GM12801 (cell line): ENCODE results near the gene APIP.

Source experiments
- TF ChIP-seq, protein P1 (sequence below): IDR thresholded peaks from one replicate; pipeline ENCODE4 v1.5.1; 2011; ENCODE audit warnings: control low read depth; ENCODE audit not compliant: insufficient read length; ENCODE audit errors: extremely low read depth

The APIP gene

DNA sequence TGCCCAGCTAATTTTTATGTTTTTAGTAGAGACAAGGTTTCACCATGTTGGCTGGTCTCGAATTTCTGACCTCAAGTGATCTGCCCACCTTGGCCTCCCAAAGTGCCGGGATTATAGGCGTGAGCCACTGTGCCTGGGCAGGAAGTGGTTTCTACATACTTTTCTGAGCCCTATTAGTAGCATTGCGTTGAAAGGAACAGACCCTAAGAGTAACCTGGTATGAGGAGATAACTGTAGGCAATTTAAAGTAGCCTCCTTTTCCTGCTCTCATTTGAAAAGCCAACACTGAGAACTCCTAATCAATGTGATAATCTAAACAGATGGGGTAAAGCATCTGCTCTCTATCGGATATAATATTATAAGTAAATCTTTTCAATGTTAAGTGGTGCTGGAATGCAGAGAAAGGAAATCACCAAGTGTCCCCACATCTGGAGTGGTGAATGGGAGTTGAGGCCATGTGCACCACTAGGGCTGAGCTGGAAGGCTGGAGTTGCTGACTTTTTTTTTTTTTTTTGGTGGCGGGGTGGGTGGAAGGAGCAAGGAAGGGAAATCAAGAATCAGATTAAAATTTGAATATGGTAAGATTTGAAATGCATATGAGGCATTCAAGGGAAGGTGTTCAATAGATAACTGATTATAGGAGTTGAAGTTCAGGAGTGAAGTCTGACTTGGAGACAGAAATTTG, 20.9 kb upstream of the APIP start:
- TF ChIP-seq, protein P1, sequence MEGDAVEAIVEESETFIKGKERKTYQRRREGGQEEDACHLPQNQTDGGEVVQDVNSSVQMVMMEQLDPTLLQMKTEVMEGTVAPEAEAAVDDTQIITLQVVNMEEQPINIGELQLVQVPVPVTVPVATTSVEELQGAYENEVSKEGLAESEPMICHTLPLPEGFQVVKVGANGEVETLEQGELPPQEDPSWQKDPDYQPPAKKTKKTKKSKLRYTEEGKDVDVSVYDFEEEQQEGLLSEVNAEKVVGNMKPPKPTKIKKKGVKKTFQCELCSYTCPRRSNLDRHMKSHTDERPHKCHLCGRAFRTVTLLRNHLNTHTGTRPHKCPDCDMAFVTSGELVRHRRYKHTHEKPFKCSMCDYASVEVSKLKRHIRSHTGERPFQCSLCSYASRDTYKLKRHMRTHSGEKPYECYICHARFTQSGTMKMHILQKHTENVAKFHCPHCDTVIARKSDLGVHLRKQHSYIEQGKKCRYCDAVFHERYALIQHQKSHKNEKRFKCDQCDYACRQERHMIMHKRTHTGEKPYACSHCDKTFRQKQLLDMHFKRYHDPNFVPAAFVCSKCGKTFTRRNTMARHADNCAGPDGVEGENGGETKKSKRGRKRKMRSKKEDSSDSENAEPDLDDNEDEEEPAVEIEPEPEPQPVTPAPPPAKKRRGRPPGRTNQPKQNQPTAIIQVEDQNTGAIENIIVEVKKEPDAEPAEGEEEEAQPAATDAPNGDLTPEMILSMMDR = no peak

DNA sequence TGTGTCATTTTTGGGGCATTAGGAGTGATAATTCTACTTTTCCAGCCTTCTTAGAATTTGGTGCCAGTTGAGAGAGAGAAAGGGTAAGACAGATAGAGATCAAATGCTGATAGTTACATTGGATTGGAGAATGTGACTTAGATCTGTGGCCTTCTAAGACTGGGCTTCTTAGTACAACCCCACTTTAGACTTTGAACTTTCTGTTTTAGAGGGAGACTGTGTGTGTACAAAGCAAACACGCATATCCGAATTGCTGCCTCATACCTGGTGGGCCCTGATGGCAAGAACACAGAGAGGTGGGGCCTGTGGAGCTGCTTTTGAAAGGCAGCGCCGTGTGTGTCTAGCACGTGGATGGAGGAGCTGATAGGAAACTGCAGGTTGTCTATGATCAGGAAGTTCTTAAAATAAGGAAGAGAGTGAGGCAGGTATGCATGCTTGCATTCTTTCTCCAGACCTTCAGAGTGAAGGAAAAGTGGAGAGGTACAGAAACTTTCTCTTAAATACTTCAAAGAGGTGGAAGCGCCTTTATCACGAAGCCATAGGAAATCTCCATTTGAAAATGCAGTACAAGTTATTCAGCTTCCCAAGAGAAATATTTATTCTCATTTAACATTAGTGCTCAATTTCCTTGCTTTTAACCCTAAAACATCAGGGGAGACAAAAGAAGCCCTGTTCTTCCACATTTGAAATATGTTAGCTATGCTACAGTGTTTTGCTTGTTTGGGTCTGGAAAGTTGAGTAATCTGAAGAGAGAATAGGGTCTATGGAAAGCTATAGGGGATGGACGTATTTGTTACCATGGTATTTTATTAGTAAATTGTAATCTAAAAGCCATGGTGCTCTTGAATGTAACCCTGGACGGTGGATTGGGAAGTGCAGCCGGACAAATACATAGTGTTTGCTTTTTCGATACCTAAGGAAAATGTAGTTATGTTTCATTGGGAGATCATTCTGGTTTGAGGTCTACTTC, 13.9 kb upstream of the APIP start:
- TF ChIP-seq, protein P1 = no peak

DNA sequence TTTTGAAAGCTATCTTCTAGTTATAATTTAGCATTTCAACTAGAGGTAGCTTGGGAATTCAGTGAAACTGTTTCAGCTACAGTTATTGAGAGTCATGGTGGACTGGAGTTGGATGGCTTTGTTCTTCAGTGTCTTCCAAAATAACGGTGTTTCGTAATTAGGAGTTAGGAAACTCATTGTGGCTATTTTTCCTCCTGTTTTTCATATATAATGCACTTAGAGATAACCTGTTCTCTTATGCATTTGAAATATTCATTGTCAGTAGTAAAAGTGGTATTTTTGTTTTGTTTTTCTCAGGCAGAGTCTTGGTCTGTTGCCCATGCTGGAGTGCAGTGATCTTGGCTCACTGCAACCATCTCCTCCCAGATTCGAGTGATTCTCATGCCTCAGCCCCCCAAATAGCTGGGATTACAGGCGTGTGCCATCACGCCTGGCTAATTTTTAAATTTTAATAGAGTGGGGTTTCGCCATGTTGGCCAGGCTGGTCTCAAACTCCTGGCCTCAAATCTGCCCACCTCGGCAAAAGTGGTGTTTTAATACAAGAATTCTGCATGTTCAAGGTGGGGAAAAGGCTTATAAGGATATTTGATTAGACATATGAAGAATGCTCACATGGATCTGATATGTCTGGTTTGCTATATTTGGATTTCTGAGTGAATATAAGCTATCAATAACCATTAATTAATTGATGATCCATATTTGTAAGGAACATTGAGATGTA, 12.9 kb upstream of the APIP start:
- TF ChIP-seq, protein P1 = no peak

DNA sequence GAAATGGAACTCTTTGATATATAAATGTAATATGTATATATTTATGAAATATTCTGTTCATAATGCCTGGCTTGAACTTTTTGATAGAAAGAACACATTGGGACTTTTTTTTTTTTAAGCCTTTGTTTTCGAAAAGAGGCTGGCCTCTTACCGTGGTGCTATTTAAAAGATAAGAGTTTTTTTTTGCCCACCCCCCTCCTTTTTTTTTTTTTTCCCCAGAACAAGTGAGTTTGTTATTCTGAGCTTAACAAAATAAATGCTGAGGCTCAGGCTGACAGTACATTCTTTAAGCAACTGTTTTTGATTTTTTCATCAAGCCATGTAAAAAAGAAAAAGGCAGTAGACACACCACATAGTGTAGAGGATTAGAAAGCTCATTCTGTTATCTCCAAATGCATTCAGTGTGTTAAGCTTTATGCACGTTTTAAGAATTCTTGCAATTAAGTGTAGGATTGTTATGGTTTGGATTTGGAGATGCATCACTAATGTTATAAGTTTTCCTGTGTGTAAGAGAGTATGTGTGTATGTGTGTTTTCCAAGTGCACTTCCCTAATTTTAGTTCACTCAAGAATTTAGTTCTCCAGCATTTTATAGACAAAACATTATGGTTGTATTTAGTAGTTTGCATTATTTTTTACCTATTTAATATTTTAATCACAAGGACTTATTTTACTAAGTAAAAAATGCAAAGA, 12.2 kb upstream of the APIP start:
- TF ChIP-seq, protein P1 = no peak

DNA sequence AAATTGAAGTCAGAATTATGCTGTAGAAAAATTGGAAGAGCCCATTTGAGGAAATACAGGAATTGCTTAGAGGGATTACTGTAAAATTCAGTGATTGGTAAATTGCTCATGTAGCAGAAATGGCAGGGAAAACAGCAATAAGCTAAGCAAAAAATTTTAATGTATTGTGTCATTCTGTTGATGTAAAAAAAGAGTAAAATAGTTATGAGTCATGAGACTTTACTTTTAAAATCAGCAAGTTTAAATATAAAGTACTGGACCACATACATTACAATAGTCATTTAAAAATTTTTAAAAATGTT, 10.6 kb upstream of the APIP start:
- TF ChIP-seq, protein P1 = no peak

DNA sequence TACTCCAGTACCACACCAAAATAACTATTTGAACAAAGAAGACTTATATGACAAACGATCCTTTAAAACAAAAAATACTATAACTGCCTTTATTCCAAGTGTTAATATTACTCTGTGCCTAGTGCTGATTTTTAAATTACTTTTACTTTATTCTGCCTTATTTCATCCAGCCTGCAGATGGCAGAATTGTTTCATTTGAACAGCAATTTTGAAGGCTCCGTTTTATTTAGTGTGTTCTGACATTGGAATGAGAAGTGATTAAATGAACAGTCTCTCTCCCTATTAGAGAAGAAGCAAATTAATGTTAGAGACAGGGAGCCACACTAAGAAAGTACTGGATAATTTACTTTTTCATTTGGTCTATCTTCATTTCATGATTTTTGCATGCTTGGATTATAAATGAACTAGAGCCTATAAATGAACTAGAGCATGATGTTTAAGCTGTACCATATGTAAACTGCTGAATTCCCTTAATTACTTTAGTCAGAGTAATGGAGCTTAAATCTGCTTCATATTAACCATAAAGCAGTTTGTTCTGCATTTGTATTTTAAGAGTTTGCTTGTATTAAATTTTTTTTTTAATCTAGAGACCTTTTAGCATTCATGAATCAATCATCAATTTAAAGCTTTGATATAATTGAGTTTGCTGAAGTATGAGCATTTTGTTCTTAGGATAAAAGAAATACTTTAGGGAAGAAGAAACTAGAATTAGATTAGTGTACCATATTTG, 10.1 kb upstream of the APIP start:
- TF ChIP-seq, protein P1 = no peak
